Measurements from ENCODE around the gene JAK1. TPM values are rescaled to one million over a fixed set of nuclear protein-coding genes. Genes with fewer than 3 reads are reported as not detected.

The JAK1 gene
- total RNA-seq, 1 experiment from 2014 or later, result 27.8 TPM

GRCh38 chr1:64929221-64929620, 37.1 kb downstream of the JAK1 start:
- H3K36me3 Mint-ChIP-seq, result peaks cover 4% of the 10 kb centered on the region; the same call in 1 of the 2 replicates

More at GRCh38 chr1:64929221-64929620, 37.1 kb downstream of the JAK1 start:
- POLR2A ChIA-PET, result no interaction called here
- Mint-ChIP-seq H3K9me3 (peaks cover 12% of the 10 kb centered on the region), H3K4me1 (peaks cover 48% of the 10 kb centered on the region), H3K27me3 (ENCODE audit: low read depth) (no peaks in the 10 kb centered on the region), H3K27ac (no peak overlapping the region), H3K4me3 (no peak overlapping the region)
- CTCF ChIA-PET, result no interaction called here
- ATAC-seq, result no peak
- DNase-seq (ENCODE audit: low spot score), result no peak
- TF ChIP-seq E2F1 (CRISPR knock-in tag; IDR thresholded peaks at IDR 0.05), result no peak
- no peak for TF ChIP-seq JAZF1 (CRISPR knock-in tag; IDR thresholded peaks at IDR 0.05)
- TF ChIP-seq ZNF219 (CRISPR knock-in tag; IDR thresholded peaks at IDR 0.05; ENCODE audit: borderline replicate concordance), result no peak
- TF ChIP-seq ZBTB21 (CRISPR knock-in tag; IDR thresholded peaks at IDR 0.05; ENCODE audit: borderline replicate concordance), result no peak
- TF ChIP-seq TP53 (CRISPR knock-in tag; IDR thresholded peaks at IDR 0.05), result no peak
- TF ChIP-seq ETV6 (CRISPR knock-in tag; IDR thresholded peaks at IDR 0.05), result no peak
- TF ChIP-seq NR2C2 (CRISPR knock-in tag; IDR thresholded peaks at IDR 0.05), result no peak
- TF ChIP-seq AFF4 (CRISPR knock-in tag; IDR thresholded peaks at IDR 0.05; ENCODE audit: borderline replicate concordance), result no peak
- no peak for TF ChIP-seq AR (CRISPR knock-in tag; IDR thresholded peaks at IDR 0.05)
- TF ChIP-seq ZNF232 (CRISPR knock-in tag; IDR thresholded peaks at IDR 0.05), result no peak
- no peak for TF ChIP-seq RELA (CRISPR knock-in tag; IDR thresholded peaks at IDR 0.05; ENCODE audit: borderline replicate concordance)
- TF ChIP-seq USF1 (CRISPR knock-in tag; IDR thresholded peaks at IDR 0.05), result no peak
- no peak for TF ChIP-seq EMX1 (CRISPR knock-in tag; IDR thresholded peaks at IDR 0.05)
- TF ChIP-seq TCF7 (CRISPR knock-in tag; IDR thresholded peaks at IDR 0.05; ENCODE audit: low read depth), result no peak
- no peak for TF ChIP-seq ZBTB43 (CRISPR knock-in tag; IDR thresholded peaks at IDR 0.05)
- no peak for TF ChIP-seq TEAD1 (CRISPR knock-in tag; IDR thresholded peaks at IDR 0.05)
- no peak for TF ChIP-seq GABPB1 (CRISPR knock-in tag; IDR thresholded peaks at IDR 0.05)
- TF ChIP-seq IRF2 (CRISPR knock-in tag; IDR thresholded peaks at IDR 0.05; ENCODE audit: borderline replicate concordance, low read depth), result no peak
- TF ChIP-seq ZNF425 (CRISPR knock-in tag; conservative IDR thresholded peaks at IDR 0.05), result no peak
- no peak for TF ChIP-seq NFE2L1 (CRISPR knock-in tag; IDR thresholded peaks at IDR 0.05)

All from WTC11 (cell line).